ENCODE measurements around the gene CACNA1C.
"Not testable (repeated sequence)": the region's sequence is repeated elsewhere in the genome, so short reads cannot be mapped to it uniquely, and the experiment has no call there.

Gene CACNA1C

DNA sequence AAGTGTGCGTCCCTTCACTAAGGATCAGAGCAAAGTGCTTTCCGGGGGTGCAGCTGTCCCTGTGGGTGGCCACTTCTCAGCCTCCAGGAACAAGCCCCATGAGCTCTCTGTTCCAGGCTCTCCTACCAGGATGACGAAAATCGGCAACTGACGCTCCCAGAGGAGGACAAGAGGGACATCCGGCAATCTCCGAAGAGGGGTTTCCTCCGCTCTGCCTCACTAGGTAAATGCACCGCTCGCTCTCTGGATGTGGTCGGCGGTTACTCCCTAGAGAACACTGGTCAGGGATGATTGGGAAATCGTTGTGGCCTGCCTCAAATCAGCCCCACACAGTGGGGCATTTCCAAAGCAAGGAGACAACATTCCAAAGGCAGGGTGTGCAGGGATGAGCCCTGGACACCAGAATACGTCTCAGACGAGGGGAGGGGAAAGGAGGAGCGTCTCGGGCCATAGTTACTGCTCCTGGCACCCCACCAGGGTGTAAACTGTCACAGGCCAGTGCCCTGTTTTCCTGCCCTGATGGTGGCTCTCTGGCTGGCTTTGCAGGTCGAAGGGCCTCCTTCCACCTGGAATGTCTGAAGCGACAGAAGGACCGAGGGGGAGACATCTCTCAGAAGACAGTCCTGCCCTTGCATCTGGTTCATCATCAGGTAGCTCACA, 633.0 kb downstream of the CACNA1C start:
- not testable (repeated sequence) for H3K27me3 ChIP-seq (ENCODE audit: low read depth, low read length); H3K27ac ChIP-seq (ENCODE audit: low read length); H3K9me3 ChIP-seq (ENCODE audit: control insufficient read depth in 1 of 2, low read length in 2 of 2); H3K4me3 ChIP-seq (ENCODE audit: low read depth in 1 of 2, low read length in 2 of 2)
- peaks cover 0 to 10% of the 10 kb centered on the region in 2 donors for H3K4me1 ChIP-seq (ENCODE audit: control insufficient read depth in 1 of 2, insufficient read depth in 2 of 2, low read length in 2 of 2)
- H3K36me3 ChIP-seq (ENCODE audit: control insufficient read depth in 1 of 2, insufficient read depth in 2 of 2, low read length in 2 of 2): peaks cover 4 to 55% of the 10 kb centered on the region in 2 donors

DNA sequence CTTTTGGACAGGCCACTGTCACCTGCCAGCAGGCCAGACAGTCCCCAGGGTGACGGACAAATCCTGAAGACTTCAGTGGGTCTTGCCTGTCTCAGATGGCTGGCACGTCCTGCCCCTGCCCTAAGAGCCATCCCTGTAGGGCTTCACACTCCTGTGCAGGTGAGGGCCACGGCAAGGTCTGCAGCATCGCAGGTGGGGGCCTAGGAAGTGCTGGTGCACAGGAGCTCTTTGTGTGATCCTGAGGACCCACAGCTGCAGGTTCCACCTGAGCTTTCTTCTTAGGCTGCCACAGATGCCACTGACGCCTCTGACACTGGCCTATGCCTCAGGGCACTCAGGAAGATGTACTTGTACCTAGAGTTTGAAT, 633.5 kb downstream of the CACNA1C start:
- peaks cover 4 to 58% of the 10 kb centered on the region in 2 donors for H3K36me3 ChIP-seq (ENCODE audit: control insufficient read depth in 1 of 2, insufficient read depth in 2 of 2, low read length in 2 of 2)
- no peaks in the 10 kb centered on the region for H3K9me3 ChIP-seq (ENCODE audit: control insufficient read depth in 1 of 2, low read length in 2 of 2)
- peaks cover 0 to 10% of the 10 kb centered on the region in 2 donors for H3K4me1 ChIP-seq (ENCODE audit: control insufficient read depth in 1 of 2, insufficient read depth in 2 of 2, low read length in 2 of 2)
- no peak overlapping the region for H3K27ac ChIP-seq (ENCODE audit: low read length)
- H3K27me3 ChIP-seq (ENCODE audit: low read depth, low read length): no peaks in the 10 kb centered on the region
- no peak overlapping the region for H3K4me3 ChIP-seq (ENCODE audit: low read depth in 1 of 2, low read length in 2 of 2)

DNA sequence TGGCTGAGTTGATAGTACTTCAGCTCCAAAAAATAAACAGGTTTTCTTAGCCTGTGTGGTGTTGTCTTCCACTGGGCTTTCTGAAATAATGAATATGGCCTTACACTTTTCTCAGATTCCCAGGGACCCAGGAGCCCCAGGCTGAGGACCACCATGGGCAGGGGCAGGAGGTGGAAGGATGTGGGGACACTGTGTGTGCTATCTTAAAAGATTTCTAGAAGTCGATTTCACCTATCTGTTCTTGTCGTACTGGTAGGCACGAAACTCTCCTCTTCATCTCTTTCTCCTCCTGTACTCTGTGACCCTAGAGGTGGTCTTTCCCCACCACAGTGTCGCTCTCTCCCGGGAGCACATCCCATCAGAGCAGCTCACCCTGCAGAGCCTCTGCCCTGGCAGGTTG, 634.3 kb downstream of the CACNA1C start:
- Histone ChIP-seq H3K9me3 (ENCODE audit: control insufficient read depth in 1 of 2, low read length in 2 of 2) (no peaks in the 10 kb centered on the region), H3K36me3 (ENCODE audit: control insufficient read depth in 1 of 2, insufficient read depth in 2 of 2, low read length in 2 of 2) (peaks cover 4 to 58% of the 10 kb centered on the region in 2 donors), H3K27me3 (ENCODE audit: low read depth, low read length) (no peaks in the 10 kb centered on the region), H3K27ac (ENCODE audit: low read length) (no peak overlapping the region), H3K4me3 (ENCODE audit: low read depth in 1 of 2, low read length in 2 of 2) (no peak overlapping the region), H3K4me1 (ENCODE audit: control insufficient read depth in 1 of 2, insufficient read depth in 2 of 2, low read length in 2 of 2) (peaks cover 0 to 10% of the 10 kb centered on the region in 2 donors)

DNA sequence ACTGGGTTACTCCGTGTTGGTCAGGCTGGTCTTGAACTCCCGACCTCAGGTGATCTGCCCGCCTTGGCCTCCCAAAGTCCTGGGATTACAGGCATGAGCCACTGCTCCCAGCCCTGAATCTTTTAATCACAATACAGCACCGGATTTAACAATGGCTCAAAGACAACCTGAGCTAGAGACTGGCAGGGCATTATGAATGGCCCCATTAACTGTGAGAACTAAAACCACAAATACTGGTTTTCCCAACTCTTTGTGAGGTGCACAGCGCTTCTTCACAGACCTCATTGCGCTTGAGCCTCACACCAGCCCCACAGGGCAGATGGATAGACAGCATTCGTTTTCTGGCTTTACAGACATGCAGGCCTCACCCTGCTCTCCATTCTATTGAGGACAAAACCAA, 634.9 kb downstream of the CACNA1C start:
- Histone ChIP-seq H3K4me3 (ENCODE audit: low read depth in 1 of 2, low read length in 2 of 2) (no peak overlapping the region), H3K27ac (ENCODE audit: low read length) (no peak overlapping the region), H3K9me3 (ENCODE audit: control insufficient read depth in 1 of 2, low read length in 2 of 2) (no peaks in the 10 kb centered on the region), H3K36me3 (ENCODE audit: control insufficient read depth in 1 of 2, insufficient read depth in 2 of 2, low read length in 2 of 2) (peaks cover 4 to 54% of the 10 kb centered on the region in 2 donors), H3K27me3 (ENCODE audit: low read depth, low read length) (no peaks in the 10 kb centered on the region), H3K4me1 (ENCODE audit: control insufficient read depth in 1 of 2, insufficient read depth in 2 of 2, low read length in 2 of 2) (peaks cover 0 to 10% of the 10 kb centered on the region in 2 donors)

DNA sequence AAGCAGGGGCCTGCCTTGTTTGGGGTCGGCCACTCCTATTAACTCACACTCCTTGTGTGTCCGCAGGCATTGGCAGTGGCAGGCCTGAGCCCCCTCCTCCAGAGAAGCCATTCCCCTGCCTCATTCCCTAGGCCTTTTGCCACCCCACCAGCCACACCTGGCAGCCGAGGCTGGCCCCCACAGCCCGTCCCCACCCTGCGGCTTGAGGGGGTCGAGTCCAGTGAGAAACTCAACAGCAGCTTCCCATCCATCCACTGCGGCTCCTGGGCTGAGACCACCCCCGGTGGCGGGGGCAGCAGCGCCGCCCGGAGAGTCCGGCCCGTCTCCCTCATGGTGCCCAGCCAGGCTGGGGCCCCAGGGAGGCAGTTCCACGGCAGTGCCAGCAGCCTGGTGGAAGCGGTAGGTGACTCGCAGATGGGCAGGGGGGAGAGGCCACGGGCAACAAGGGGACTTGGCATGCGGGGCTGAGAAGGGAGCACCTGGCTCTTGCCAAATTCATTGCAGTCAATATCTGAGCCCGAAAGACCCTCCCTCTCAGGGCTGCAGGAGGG, 635.7 kb downstream of the CACNA1C start:
- Histone ChIP-seq H3K27me3 (ENCODE audit: low read depth, low read length) (no peaks in the 10 kb centered on the region), H3K9me3 (ENCODE audit: control insufficient read depth in 1 of 2, low read length in 2 of 2) (no peaks in the 10 kb centered on the region), H3K36me3 (ENCODE audit: control insufficient read depth in 1 of 2, insufficient read depth in 2 of 2, low read length in 2 of 2) (peaks cover 4 to 54% of the 10 kb centered on the region in 2 donors), H3K4me3 (ENCODE audit: low read depth in 1 of 2, low read length in 2 of 2) (no peak overlapping the region), H3K4me1 (ENCODE audit: control insufficient read depth in 1 of 2, insufficient read depth in 2 of 2, low read length in 2 of 2) (peaks cover 0 to 3% of the 10 kb centered on the region in 2 donors), H3K27ac (ENCODE audit: low read length) (no peak overlapping the region)

DNA sequence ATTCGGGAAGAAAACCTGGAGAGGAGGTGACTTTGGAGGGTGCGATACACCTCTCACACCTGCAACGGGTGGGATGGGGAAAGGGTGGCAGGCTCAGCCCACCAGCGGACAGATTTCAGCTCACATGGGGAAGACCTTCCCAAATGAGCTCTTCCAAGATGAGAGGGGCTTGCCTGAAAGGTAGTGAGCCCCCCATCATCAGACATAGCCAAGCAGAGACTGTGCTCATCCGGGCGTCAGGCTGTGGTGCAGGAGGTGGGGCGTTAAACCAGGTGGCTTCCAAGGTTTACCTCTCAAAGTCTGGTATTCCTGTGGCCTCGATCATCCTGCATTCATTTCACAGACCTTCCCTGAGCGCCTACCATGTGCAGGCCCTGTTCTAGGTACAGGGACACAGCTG, 636.6 kb downstream of the CACNA1C start:
- H3K36me3 ChIP-seq (ENCODE audit: control insufficient read depth in 1 of 2, insufficient read depth in 2 of 2, low read length in 2 of 2): peaks cover 4 to 54% of the 10 kb centered on the region in 2 donors
- H3K4me3 ChIP-seq (ENCODE audit: low read depth in 1 of 2, low read length in 2 of 2): no peak overlapping the region
- H3K27me3 ChIP-seq (ENCODE audit: low read depth, low read length): no peaks in the 10 kb centered on the region
- no peaks in the 10 kb centered on the region for H3K9me3 ChIP-seq (ENCODE audit: control insufficient read depth in 1 of 2, low read length in 2 of 2)
- no peak overlapping the region for H3K27ac ChIP-seq (ENCODE audit: low read length)
- no peaks in the 10 kb centered on the region for H3K4me1 ChIP-seq (ENCODE audit: control insufficient read depth in 1 of 2, insufficient read depth in 2 of 2, low read length in 2 of 2)

DNA sequence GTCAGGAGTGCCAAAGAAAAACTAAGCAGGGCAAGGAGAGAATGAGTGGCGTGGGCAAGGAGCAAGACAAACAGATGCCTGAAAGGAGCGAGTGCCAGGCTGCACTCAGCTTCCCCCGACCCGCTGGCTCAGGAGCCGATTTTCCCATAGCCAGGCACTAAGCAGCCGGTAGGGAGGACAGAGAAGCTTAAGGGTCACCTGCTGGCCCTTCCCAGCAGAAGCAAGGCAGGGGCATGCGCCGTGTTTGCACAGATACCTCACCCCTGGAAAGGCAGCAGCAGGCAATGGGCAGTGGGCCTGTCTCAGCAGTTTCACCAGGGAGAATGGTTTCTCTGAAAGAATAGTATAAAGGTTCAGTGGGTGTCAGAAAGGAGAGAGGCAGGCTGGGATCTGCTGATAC, 637.1 kb downstream of the CACNA1C start:
- H3K9me3 ChIP-seq (ENCODE audit: control insufficient read depth in 1 of 2, low read length in 2 of 2): no peaks in the 10 kb centered on the region
- H3K36me3 ChIP-seq (ENCODE audit: control insufficient read depth in 1 of 2, insufficient read depth in 2 of 2, low read length in 2 of 2): peaks cover 4 to 54% of the 10 kb centered on the region in 2 donors
- H3K4me1 ChIP-seq (ENCODE audit: control insufficient read depth in 1 of 2, insufficient read depth in 2 of 2, low read length in 2 of 2): no peaks in the 10 kb centered on the region
- H3K27ac ChIP-seq (ENCODE audit: low read length): no peak overlapping the region
- no peak overlapping the region for H3K4me3 ChIP-seq (ENCODE audit: low read depth in 1 of 2, low read length in 2 of 2)
- no peaks in the 10 kb centered on the region for H3K27me3 ChIP-seq (ENCODE audit: low read depth, low read length)

DNA sequence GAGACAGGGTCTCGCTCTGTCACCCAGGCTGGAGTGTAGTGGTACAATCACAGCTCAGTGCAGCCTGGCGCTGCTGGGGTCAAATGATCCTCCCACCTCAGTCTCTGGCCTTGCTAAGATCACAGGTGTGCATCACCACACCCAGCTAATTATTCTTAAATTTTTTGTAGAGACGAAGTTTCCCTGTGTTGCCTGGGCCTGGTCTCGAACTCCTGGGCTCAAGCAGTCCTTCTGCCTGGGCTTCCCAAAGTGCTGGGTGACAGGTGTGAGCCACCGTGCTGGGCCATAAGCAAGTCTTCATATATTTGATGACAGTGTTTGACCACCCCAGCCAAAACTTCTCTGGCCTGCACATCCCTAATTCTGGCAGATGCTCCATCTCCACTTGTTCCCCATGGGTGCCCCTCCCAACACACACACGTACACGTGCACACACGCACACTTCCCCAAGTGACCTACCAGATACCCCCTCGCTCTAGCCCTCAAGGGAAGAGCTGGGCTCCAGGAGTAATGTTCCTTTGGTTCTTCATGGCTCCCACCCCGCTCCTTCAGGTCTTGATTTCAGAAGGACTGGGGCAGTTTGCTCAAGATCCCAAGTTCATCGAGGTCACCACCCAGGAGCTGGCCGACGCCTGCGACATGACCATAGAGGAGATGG, 637.7 kb downstream of the CACNA1C start:
- H3K9me3 ChIP-seq (ENCODE audit: control insufficient read depth in 1 of 2, low read length in 2 of 2): no peaks in the 10 kb centered on the region
- no peaks in the 10 kb centered on the region for H3K27me3 ChIP-seq (ENCODE audit: low read depth, low read length)
- peak overlapping the region; percentile 41 to 47 for H3K4me3 ChIP-seq (ENCODE audit: low read depth in 1 of 2, low read length in 2 of 2)
- no peaks in the 10 kb centered on the region for H3K4me1 ChIP-seq (ENCODE audit: control insufficient read depth in 1 of 2, insufficient read depth in 2 of 2, low read length in 2 of 2)
- H3K36me3 ChIP-seq (ENCODE audit: control insufficient read depth in 1 of 2, insufficient read depth in 2 of 2, low read length in 2 of 2): peaks cover 4 to 53% of the 10 kb centered on the region in 2 donors
- no peak overlapping the region for H3K27ac ChIP-seq (ENCODE audit: low read length)

DNA sequence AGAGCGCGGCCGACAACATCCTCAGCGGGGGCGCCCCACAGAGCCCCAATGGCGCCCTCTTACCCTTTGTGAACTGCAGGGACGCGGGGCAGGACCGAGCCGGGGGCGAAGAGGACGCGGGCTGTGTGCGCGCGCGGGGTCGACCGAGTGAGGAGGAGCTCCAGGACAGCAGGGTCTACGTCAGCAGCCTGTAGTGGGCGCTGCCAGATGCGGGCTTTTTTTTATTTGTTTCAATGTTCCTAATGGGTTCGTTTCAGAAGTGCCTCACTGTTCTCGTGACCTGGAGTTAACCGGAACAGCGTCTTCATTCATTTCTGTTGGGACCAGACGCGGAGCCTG, 638.2 kb downstream of the CACNA1C start:
- no peaks in the 10 kb centered on the region for H3K9me3 ChIP-seq (ENCODE audit: control insufficient read depth in 1 of 2, low read length in 2 of 2)
- H3K36me3 ChIP-seq (ENCODE audit: control insufficient read depth in 1 of 2, insufficient read depth in 2 of 2, low read length in 2 of 2): peaks cover 4 to 48% of the 10 kb centered on the region in 2 donors
- no peaks in the 10 kb centered on the region for H3K27me3 ChIP-seq (ENCODE audit: low read depth, low read length)
- H3K4me3 ChIP-seq (ENCODE audit: low read depth in 1 of 2, low read length in 2 of 2): peak overlapping the region; percentile 41 to 47
- H3K27ac ChIP-seq (ENCODE audit: low read length): no peak overlapping the region
- H3K4me1 ChIP-seq (ENCODE audit: control insufficient read depth in 1 of 2, insufficient read depth in 2 of 2, low read length in 2 of 2): no peaks in the 10 kb centered on the region

DNA sequence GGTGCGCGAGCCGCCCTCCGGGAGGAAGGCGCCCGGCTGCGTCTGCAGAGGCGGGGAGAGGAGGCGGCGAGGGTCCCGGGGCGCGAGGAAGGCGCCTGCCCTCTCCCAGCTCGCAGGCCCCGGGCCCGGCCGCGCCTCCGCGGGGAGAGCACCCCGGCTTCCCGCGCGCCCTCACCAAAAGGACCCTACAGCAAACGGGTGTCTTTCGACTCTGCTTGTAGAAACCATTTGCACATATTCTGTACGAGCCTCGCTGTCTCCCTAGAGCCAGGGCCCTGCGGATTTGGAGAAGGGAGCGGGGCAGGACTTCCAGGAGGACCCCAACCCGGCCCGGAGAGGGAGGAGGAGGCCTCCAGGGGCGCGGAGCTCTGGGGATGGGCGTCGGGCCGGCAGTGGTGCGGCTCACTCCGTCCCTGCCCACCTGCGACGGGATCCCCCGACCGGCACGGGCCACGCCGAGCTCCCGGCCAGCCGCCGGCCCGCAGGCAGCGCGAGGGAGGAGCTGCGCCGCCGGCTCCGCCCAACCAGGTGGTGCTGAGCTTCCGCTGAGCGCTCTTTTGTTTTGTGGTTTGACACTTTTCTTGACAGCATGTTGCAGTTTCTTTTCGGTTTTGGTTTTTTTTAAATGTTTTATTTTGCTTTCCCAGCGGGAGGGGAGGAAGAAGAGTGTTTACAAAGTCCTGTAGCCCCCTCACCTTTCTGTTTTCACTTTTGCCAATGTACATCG, 638.7 kb downstream of the CACNA1C start:
- Histone ChIP-seq H3K36me3 (ENCODE audit: control insufficient read depth in 1 of 2, insufficient read depth in 2 of 2, low read length in 2 of 2) (peaks cover 2 to 43% of the 10 kb centered on the region in 2 donors), H3K4me1 (ENCODE audit: control insufficient read depth in 1 of 2, insufficient read depth in 2 of 2, low read length in 2 of 2) (no peaks in the 10 kb centered on the region), H3K4me3 (ENCODE audit: low read depth in 1 of 2, low read length in 2 of 2) (peak overlapping the region; percentile 47), H3K27me3 (ENCODE audit: low read depth, low read length) (no peaks in the 10 kb centered on the region), H3K27ac (ENCODE audit: low read length) (no peak overlapping the region), H3K9me3 (ENCODE audit: control insufficient read depth in 1 of 2, low read length in 2 of 2) (no peaks in the 10 kb centered on the region)

DNA sequence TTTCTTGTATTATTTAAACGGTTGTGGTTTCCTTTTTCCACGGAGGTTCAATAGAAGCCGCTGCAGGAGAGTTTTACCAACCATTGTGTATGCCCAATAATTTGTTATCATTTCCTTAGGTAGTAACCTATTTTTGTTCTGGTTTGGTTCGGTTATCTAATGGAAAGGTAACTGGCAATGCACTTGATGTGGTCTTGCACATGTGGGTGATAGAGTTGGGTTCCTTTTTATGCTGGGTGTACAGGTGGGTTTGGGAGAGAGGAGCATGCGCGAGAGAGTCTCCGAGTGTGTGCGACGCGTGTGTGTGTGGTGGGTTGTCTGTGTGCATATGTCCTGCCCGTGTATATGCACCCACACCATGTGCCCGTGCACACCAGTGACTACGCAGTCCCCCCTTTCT, 639.3 kb downstream of the CACNA1C start:
- H3K4me3 ChIP-seq (ENCODE audit: low read depth in 1 of 2, low read length in 2 of 2): peak overlapping the region in 1 of 2 donors; percentile 47
- H3K36me3 ChIP-seq (ENCODE audit: control insufficient read depth in 1 of 2, insufficient read depth in 2 of 2, low read length in 2 of 2): peaks cover 0 to 39% of the 10 kb centered on the region in 2 donors
- no peaks in the 10 kb centered on the region for H3K27me3 ChIP-seq (ENCODE audit: low read depth, low read length)
- no peaks in the 10 kb centered on the region for H3K9me3 ChIP-seq (ENCODE audit: control insufficient read depth in 1 of 2, low read length in 2 of 2)
- H3K27ac ChIP-seq (ENCODE audit: low read length): no peak overlapping the region
- H3K4me1 ChIP-seq (ENCODE audit: control insufficient read depth in 1 of 2, insufficient read depth in 2 of 2, low read length in 2 of 2): no peaks in the 10 kb centered on the region

All from muscle layer of duodenum (tissue), 2 donors.